Mammary epithelial cell (primary cell): ENCODE measurements around the gene PSENEN.

Source experiments
- EZH2 ChIP-seq: IDR thresholded peaks from 2 replicates; pipeline ENCODE4 v1.6.1; 2012; ENCODE audit warnings: low read length, inconsistent platforms, borderline replicate concordance
- TF ChIP-seq, protein P1 (sequence below), 2 donors: IDR thresholded peaks in 1 of 2; conservative IDR thresholded peaks in 1 of 2; 2 replicates each; pipeline ENCODE4 v1.5.1; 2011 to 2012; ENCODE audit warnings: inconsistent platforms in 2 of 2, low read length in 2 of 2, mild to moderate bottlenecking in 2 of 2, control low read depth in 1 of 2, low read depth in 1 of 2; ENCODE audit not compliant: insufficient read depth in 1 of 2; ENCODE audit errors: extremely low read depth in 1 of 2

DNA sequence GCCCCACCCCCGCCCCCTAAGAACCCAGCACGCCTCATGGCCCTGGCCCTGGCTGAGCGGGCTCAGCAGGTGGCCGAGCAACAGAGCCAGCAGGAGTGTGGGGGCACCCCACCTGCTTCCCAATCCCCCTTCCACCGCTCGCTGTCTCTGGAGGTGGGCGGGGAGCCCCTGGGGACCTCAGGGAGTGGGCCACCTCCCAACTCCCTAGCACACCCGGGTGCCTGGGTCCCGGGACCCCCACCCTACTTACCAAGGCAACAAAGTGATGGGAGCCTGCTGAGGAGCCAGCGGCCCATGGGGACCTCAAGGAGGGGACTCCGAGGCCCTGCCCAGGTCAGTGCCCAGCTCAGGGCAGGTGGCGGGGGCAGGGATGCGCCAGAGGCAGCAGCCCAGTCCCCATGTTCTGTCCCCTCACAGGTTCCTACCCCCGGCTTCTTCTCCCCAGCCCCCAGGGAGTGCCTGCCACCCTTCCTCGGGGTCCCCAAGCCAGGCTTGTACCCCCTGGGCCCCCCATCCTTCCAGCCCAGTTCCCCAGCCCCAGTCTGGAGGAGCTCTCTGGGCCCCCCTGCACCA, 41.9 kb downstream of the PSENEN start:
- no peak for TF ChIP-seq EZH2
- TF ChIP-seq, protein P1, sequence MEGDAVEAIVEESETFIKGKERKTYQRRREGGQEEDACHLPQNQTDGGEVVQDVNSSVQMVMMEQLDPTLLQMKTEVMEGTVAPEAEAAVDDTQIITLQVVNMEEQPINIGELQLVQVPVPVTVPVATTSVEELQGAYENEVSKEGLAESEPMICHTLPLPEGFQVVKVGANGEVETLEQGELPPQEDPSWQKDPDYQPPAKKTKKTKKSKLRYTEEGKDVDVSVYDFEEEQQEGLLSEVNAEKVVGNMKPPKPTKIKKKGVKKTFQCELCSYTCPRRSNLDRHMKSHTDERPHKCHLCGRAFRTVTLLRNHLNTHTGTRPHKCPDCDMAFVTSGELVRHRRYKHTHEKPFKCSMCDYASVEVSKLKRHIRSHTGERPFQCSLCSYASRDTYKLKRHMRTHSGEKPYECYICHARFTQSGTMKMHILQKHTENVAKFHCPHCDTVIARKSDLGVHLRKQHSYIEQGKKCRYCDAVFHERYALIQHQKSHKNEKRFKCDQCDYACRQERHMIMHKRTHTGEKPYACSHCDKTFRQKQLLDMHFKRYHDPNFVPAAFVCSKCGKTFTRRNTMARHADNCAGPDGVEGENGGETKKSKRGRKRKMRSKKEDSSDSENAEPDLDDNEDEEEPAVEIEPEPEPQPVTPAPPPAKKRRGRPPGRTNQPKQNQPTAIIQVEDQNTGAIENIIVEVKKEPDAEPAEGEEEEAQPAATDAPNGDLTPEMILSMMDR (conservative IDR thresholded peaks at IDR 0.05 in 1 of 2, IDR thresholded peaks at IDR 0.05 in 1 of 2; ENCODE audit: extremely low read depth in 1 of 2, insufficient read depth in 1 of 2, low read depth in 1 of 2, low read length in 2 of 2) = no peak
